GM18505 (cell line): Measurements from ENCODE around the gene HNRNPUL1.

Experiments
- ATAC-seq: cut with Tn5 transposase; IDR thresholded peaks from one replicate; pipeline ENCODE4 v1.9.1; 2021; ENCODE audit not compliant: unreplicated experiment
- POLR2A ChIP-seq: IDR thresholded peaks from 4 replicates; pipeline ENCODE4 v1.6.1; 2011; ENCODE audit warnings: borderline replicate concordance; ENCODE audit not compliant: insufficient read depth, insufficient read length; ENCODE audit errors: extremely low read depth

Gene HNRNPUL1

DNA sequence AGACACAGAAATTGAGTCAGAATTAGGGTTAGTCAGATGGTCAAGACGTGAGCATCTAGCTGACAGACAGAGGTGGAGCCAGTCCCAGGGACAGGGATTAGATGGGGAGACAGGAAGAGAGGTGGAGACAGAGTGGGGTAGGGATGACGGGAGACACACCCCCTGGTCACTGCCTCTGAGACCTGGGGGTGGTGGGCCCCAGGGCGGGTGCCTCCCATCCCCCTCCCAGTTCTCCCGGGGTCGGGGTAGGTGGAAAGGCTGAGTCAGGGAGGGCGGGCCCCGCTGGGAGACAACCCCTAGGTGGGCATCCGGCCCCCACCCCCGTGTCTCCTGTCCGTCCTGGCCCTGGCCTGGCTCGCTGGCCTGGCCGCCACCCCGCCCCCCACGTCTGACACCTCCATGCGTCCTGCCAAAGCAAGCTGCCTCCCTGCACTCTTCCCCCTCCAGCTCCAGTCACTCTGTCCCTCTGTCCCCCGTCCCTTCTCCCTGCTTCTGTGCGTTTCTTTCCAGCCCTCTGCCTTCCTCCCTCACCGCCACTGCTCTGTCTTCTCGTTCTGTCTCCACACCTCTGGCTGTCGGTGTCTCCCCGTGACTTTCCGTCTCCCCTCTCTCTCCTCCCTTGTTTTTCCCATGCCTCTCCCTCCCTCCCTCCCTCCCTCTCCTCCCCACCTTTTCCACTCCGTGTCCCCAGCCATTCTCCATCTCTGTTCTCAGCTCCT, 60.9 kb downstream of the HNRNPUL1 start:
- ATAC-seq = no peak
- TF ChIP-seq POLR2A = peak; percentile 33

DNA sequence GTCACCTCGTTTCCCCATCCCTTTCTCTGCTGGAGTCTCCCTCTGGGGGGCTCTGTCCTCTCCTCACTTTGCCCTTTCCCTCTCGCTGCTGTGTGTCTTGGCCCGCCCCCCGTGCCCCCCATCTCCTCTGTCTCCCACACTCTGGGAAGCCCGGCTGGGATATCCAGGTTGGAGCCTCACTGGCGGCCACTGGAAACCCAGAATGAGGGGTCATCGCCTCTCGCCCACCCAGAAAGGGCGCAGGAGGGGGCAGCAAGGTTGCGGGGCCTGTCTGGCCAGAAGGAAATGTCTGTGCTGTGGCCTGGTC, 61.4 kb downstream of the HNRNPUL1 start:
- no peak for ATAC-seq
- no peak for TF ChIP-seq POLR2A

DNA sequence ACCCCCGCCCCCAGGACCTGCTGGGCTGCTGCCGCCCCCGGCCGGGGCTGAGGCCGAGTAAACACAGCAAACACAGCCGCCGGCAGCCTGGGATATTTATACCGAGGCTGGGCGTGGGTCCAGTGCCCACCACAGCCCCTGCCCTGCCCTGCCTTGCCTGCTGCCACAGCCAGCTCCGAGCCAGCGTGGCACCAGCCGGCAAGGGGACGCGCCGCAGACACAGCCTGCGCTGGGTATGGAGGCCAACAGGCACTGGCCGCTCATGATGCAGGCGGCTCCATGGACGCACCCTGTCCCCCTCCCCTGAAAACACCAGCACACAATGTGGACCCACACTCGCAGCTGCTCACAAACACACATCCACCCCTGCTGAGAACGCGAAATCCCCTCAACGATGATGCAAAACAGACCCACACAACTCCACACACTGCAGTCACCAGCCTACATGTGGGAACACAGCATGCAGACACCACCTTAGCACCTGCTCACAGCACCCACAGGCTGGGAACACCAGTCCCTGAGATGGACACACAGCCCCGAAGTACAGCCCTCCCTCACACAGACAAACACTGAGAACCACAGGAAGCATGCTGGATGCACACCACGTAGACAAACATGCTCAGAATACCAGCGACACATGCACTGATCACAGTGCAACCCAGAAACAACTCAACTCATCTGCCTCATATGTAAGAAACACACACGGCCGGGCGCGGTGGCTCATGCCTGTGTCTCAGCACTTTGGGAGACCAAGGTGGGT, 62.0 kb downstream of the HNRNPUL1 start:
- ATAC-seq = no peak
- peak; percentile 48 for TF ChIP-seq POLR2A

DNA sequence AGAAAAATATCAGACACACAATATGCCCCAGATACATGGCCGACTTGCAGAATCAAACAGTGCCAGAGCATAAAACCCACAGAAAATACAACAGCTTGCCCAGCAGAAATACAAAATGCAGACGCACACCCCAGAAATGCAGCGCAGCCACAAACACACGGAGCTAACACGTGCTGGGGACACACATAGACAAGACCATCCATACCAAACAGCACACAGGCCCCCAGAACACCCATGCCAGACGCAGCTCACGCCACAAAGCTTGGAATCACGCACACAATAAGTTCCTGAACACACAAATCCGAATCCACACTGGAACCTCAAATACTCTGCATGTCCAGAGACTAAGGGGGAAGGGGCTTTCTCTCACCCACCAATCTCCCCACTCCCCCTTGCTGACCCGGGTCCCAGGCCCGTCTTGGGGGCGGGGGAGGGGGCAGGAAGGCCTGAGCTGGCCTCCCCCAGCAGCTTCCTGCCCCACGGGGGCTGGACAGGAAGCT, 63.0 kb downstream of the HNRNPUL1 start:
- peak; percentile 1 for ATAC-seq

DNA sequence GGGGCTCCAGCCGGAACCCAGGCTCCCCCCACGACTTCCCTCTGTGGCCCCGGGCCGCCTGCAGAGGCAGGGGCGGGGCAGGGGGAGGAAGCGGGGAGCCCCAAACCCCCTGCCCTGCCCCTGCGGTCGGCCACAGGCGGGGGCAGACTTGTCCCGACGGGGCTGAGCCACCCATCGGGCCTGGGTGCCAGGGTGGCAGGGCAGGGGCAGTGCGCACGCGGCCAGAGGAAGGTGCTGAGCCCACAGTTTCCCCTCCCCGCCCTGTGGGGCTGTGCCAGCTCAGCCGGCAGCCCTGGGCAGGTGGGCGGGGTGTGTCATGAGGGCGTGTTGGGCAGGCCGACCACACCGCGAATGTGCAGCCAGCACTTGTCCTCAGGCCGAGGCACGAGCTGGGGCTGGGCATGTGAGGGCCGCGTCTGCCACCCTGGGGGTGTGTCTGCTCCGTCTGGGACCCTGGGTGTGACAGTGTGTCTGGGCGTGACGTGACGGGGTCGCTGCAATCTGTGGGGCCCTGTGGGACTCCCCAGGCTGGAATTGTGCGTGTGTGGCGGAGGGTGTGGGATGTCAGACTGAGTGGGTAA, 63.5 kb downstream of the HNRNPUL1 start:
- TF ChIP-seq POLR2A = no peak
- peak; percentile 50 for ATAC-seq

More for the DNA sequence above, 63.0 kb downstream of the HNRNPUL1 start:
- TF ChIP-seq POLR2A = no peak

DNA sequence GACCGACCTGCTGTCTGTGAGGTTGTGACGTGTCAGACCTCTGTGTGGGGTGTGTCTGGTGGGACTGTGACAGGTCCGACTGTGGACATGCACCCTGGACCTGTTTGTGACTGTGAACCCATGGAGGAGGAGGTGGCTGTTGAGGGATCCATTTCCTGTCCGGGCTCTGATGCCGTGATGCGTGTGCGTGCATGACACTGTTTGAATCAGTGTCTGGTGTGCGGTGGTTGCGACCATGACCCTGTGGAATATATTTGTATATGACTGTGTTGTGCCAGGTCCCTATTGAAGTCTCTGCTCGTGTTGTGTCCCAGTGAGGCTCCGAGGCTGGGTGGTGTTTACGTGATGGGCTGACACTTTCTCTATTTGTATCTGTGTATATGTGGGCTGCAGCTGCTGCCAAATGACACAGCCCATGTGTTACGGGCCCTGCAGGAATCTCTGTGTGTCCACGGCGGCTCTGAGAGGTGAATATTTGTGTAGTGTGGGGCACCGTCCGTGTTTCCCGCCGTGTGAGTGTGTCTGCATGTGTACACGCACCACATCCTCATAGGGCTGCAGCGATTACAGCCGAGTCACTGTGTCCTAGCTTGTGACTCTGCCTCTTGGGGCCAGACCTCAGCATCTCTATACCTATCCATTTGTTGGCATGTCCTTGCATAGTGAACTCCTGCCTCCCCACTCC, 64.1 kb downstream of the HNRNPUL1 start:
- no peak for TF ChIP-seq POLR2A
- ATAC-seq = no peak

DNA sequence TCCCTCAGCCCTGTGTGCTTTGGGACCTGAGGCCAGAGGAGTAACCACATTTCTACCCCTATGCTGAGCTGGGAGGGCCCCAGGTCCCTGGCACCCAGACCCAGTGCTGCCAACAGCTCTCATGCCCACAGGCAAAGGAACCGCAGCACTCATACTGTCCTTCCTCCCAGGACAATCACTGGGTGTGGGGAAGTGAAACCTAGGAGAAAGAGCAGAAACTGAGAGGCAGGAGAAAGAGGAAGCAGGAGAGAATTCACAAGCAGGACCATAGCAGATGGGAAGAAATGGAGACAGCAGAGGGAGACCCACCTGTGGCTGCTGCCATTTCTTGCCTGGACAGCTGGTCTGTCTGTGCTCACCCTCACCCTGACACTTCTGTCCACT, 64.7 kb downstream of the HNRNPUL1 start:
- ATAC-seq = no peak
- no peak for TF ChIP-seq POLR2A

DNA sequence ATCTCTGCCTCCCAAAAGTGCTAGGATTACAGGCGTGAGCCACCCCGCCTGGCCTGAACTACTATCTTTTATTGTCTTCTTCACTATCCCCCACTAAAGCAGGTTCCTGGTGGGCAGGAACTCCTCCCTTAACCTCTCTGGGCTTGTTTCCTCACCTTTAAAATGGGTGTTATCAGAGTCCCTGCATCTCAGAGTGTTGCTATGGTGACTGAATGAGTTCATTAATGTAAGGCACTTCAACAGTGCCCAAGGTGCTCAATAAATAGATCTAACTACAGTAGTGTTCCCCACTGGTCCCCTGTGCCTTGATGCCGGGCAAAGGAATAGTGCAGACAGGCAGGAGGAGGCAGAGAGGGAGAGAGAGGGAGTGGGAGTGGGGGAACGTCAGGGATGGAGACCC, 66.3 kb downstream of the HNRNPUL1 start:
- no peak for TF ChIP-seq POLR2A
- ATAC-seq = no peak

DNA sequence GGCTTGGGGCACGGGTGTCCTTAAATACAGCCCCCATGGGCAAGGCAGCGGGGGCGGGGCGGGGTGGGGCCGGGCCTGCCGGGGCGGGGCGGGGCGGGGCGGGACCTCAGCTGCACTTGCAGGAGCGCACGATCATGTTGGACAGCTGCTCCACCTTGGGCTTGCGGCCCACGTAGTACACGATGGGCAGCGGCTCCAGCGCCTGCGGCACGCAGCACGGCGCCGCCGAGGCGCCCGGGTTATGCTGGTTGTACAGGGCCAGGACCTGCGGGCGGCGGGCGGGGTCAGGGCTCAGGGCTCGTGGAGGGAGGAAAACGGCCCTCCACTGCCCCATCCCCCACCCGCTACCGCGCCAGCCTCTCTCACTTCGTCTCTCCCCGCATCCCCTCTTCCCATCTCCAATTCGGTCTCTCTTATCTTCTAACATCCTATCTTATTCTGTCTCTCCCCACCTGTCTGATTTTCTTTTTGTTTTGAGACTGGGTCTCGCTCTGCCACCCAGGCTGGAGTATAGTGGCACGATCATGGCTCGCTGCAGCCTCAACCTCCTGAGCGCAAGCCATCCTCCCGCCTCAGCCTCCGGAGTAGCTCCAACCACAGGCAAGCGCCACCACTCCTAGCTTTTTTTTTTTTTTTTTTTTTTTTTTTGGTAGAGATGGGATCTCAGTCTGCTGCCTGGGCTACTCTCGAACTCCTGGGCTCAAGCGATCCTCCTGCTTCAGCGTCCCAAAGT, 66.9 kb downstream of the HNRNPUL1 start:
- TF ChIP-seq POLR2A = no peak
- ATAC-seq = no peak

DNA sequence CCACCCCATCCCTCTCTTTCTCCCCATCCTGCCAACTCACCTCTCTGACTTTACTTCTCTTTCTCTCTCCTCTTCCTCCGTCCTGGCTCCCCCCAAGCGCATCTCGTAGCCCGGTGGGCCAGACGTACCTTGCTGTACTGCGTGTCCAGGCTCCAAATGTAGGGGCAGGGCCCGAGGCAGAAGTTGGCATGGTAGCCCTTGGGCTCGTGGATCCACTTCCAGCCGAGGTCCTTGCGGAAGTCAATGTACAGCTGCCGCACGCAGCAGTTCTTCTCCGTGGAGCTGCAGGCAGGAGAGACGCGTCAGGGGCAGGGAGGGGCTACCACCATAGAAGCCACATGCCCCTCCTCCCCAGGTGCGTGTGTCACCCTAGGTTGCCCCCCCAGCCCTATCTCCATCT, 67.8 kb downstream of the HNRNPUL1 start:
- no peak for ATAC-seq
- TF ChIP-seq POLR2A = no peak

DNA sequence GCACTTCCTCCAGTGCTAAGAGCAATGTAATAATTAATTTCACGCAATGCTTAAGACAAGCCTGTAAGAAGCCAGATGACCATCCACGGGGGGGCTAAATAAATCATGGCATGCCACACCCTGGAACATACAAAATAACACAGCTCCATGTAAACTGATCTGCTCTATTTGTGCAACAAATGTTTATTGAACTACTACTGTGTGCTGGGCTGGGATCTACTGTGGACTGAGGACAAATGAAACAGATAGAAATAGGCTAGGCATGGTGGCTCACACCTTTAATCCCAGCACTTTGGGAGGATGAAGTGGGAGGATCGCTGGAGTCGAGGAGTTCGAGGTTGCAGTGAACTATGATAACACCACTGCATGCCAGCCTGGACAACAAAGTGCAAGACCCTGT, 68.3 kb downstream of the HNRNPUL1 start:
- TF ChIP-seq POLR2A = no peak
- no peak for ATAC-seq

DNA sequence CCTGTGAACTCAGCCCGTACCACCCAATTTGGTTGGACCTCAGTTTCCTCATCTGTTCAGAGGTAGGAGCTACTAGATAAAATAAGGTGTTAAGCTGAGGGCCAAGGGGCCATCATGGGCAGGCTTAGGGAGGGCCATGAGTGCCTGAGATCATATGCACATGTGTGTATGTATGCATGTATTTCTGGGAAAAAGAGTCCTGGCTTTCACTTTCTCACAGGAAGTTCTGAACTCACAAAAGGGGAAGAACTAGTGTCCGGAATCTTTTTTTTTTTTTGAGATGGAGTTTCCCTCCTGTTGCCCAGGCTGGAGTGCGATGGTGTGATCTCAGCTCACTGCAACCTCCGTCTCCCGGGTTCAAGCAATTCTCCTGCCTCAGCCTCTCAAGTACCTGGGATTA, 70.6 kb downstream of the HNRNPUL1 start:
- ATAC-seq = no peak
- no peak for TF ChIP-seq POLR2A

DNA sequence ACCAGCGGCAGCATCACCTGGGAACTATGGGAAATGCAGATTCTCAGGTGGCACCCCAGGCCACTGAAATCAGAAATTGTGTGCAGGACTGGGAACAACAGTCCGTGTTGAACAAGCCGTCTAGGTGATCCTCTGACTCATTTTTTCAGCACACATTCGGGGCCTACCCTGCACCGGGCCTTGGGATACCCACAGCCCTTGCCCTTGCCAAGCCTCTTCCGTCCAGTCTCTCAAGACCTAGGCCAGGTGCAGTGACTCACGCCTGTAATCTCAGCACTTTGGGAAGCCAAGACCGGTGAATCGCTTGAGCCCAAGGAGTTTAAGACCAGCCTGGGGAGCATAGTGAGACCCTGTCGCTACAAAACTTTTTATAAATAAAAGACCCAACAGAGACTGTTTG, 71.3 kb downstream of the HNRNPUL1 start:
- ATAC-seq = no peak
- TF ChIP-seq POLR2A = no peak

DNA sequence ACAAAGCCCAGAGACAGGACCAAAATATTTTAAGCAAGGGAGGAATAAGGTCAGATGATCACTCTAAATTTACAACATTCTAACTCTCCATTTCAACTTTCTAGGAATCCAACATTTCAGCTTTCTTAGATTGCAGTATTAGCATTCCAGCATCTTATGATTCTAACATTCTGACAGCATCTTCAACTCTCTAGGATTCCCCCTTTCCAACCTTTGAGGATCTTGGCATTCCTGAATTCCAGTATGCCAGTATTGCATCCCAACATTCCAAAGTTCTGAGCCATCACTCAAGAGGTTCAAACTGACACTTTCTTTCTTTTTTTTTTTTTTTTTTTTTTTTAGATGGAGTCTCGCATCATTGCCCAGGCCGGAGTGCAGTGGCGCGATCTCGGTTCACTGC, 75.8 kb downstream of the HNRNPUL1 start:
- no peak for ATAC-seq
- TF ChIP-seq POLR2A = no peak
